Measurements from ENCODE around the gene IFRD2. TPM values are rescaled to one million over a fixed set of nuclear protein-coding genes. Genes with fewer than 3 reads are reported as not detected.

IFRD2 gene
- total RNA-seq, 1 experiment from 2014 or later = 111 TPM

GRCh38 chr3:50259432-50260026 lies 32.7 kb downstream of the IFRD2 start:
- ATAC-seq (peak; percentile 44), DNase-seq (ENCODE audit: low read depth, low spot score) (no peak)
- H3K4me1 ChIP-seq (ENCODE audit: control insufficient read depth, insufficient read depth, low read length) = peaks cover 9% of the 10 kb centered on the region
- in situ Hi-C loops (cut with HindIII; ENCODE audit: low pct_unique_long_range_greater_than_20kb, low sequenced_read_pairs) = no loop called here
- no peak for TF ChIP-seq REST (IDR thresholded peaks at IDR 0.05; ENCODE audit: insufficient read depth in 1 of 2, low read depth in 2 of 2, low read length in 1 of 2)
- no peak for TF ChIP-seq TCF7L2 (IDR thresholded peaks at IDR 0.05; ENCODE audit: low read depth, low read length)
- no peak for TF ChIP-seq SIN3A (IDR thresholded peaks at IDR 0.05; ENCODE audit: borderline replicate concordance, insufficient read depth, low read depth, low read length)
- no peak for TF ChIP-seq POLR2AphosphoS5 (IDR thresholded peaks at IDR 0.05; ENCODE audit: low read depth, low read length)
- TF ChIP-seq CTCF (IDR thresholded peaks at IDR 0.05) = no peak
- no peak overlapping the region for H3K27ac ChIP-seq (ENCODE audit: low read length)
- BruUV-seq (replicated peaks) = no TSS peak
- POLR2A ChIA-PET = no interaction called here
- H3K27me3 ChIP-seq (ENCODE audit: control insufficient read depth, insufficient read depth, low read length) = no peaks in the 10 kb centered on the region
- no peaks in the 10 kb centered on the region for H3K36me3 ChIP-seq (ENCODE audit: control insufficient read depth, insufficient read depth, low read length)
- H3K9me3 ChIP-seq (ENCODE audit: control insufficient read depth, insufficient read depth, low read depth, low read length) = no peaks in the 10 kb centered on the region
- no peak overlapping the region for H3K4me3 ChIP-seq (ENCODE audit: low read depth in 2 of 2, low read length in 2 of 2)
- intact Hi-C loops (cut with micrococcal nuclease; ENCODE audit: unreplicated experiment) = loop anchor here (10.0 kb wide), 1 partner anchor 65 kb away; the partner anchor contains the start of gene GNAT1
- CTCF ChIA-PET = interaction anchor here (1.2 kb wide), 1 partner anchor 16 kb away, joined by 3 read pairs; no protein-coding TSS in a partner anchor

GRCh38 chr3:50258979-50259378 lies 33.2 kb downstream of the IFRD2 start:
- H3K27ac ChIP-seq (ENCODE audit: low read length) = no peak overlapping the region
- TF ChIP-seq POLR2AphosphoS5 (IDR thresholded peaks at IDR 0.05; ENCODE audit: low read depth, low read length) (no peak), CTCF (IDR thresholded peaks at IDR 0.05) (no peak), SIN3A (IDR thresholded peaks at IDR 0.05; ENCODE audit: borderline replicate concordance, insufficient read depth, low read depth, low read length) (no peak), TCF7L2 (IDR thresholded peaks at IDR 0.05; ENCODE audit: low read depth, low read length) (no peak), REST (IDR thresholded peaks at IDR 0.05; ENCODE audit: insufficient read depth in 1 of 2, low read depth in 2 of 2, low read length in 1 of 2) (no peak)
- POLR2A ChIA-PET = no interaction called here
- H3K27me3 ChIP-seq (ENCODE audit: control insufficient read depth, insufficient read depth, low read length) = no peaks in the 10 kb centered on the region
- CTCF ChIA-PET = no interaction called here
- ATAC-seq (no peak), DNase-seq (ENCODE audit: low read depth, low spot score) (no peak)
- in situ Hi-C loops (cut with HindIII; ENCODE audit: low pct_unique_long_range_greater_than_20kb, low sequenced_read_pairs) (no loop called here), intact Hi-C loops (cut with micrococcal nuclease; ENCODE audit: unreplicated experiment) (no loop called here)
- peaks cover 9% of the 10 kb centered on the region for H3K4me1 ChIP-seq (ENCODE audit: control insufficient read depth, insufficient read depth, low read length)
- no TSS peak for BruUV-seq (replicated peaks)
- H3K4me3 ChIP-seq (ENCODE audit: low read depth in 2 of 2, low read length in 2 of 2) = no peak overlapping the region
- no peaks in the 10 kb centered on the region for H3K36me3 ChIP-seq (ENCODE audit: control insufficient read depth, insufficient read depth, low read length)
- no peaks in the 10 kb centered on the region for H3K9me3 ChIP-seq (ENCODE audit: control insufficient read depth, insufficient read depth, low read depth, low read length)

Measured in Panc1 (cell line).